H9 (cell line): ENCODE data around the gene HECW1. TPM values are rescaled to one million over a fixed set of nuclear protein-coding genes. Genes with fewer than 3 reads are reported as not detected.

Experiments used
- DNase-seq: peaks from one replicate; pipeline ENCODE4 v3.0.0-alpha.2; 2017
- H2AFZ ChIP-seq: one replicate; pipeline ENCODE4 v1.6.1; 2013; ENCODE audit warnings: mild to moderate bottlenecking, low read length, control low read depth, moderate library complexity
- H2AK5ac ChIP-seq: 2 replicates; pipeline ENCODE4 v1.6.1; 2013; ENCODE audit warnings: low read length, control low read depth, mixed read lengths; ENCODE audit not compliant: insufficient read length
- H2BK120ac ChIP-seq: one replicate; pipeline ENCODE4 v1.6.1; 2013; ENCODE audit warnings: low read depth, mild to moderate bottlenecking, low read length, control low read depth, inconsistent platforms; ENCODE audit not compliant: poor library complexity, severe bottlenecking
- H2BK12ac ChIP-seq: 2 replicates; pipeline ENCODE4 v1.6.1; 2013; ENCODE audit warnings: low read length, control low read depth, mixed read lengths, low read depth; ENCODE audit not compliant: insufficient read length
- H2BK15ac ChIP-seq: 2 replicates; pipeline ENCODE4 v1.6.1; 2013; ENCODE audit warnings: low read depth, low read length, control low read depth
- H2BK20ac ChIP-seq: one replicate; pipeline ENCODE4 v1.6.1; 2013; ENCODE audit warnings: low read depth, mild to moderate bottlenecking, low read length, control low read depth, inconsistent platforms; ENCODE audit not compliant: poor library complexity, severe bottlenecking
- H2BK5ac ChIP-seq: 2 replicates; pipeline ENCODE4 v1.6.1; 2013; ENCODE audit warnings: low read length, control low read depth, mixed read lengths; ENCODE audit not compliant: insufficient read length
- H3K14ac ChIP-seq: 2 replicates; pipeline ENCODE4 v1.6.1; 2013; ENCODE audit warnings: low read length, control low read depth; ENCODE audit not compliant: insufficient read depth
- H3K18ac ChIP-seq: 2 replicates; pipeline ENCODE4 v1.6.1; 2013; ENCODE audit warnings: low read depth, mild to moderate bottlenecking, mixed read lengths, low read length, control low read depth; ENCODE audit not compliant: insufficient read length
- H3K23ac ChIP-seq: 2 replicates; pipeline ENCODE4 v1.6.1; 2013; ENCODE audit warnings: low read length, control low read depth, mixed read lengths, low read depth; ENCODE audit not compliant: insufficient read length
- H3K23me2 ChIP-seq: 2 replicates; pipeline ENCODE4 v1.6.1; 2013; ENCODE audit warnings: low read depth, mild to moderate bottlenecking, mixed read lengths, low read length, control low read depth; ENCODE audit not compliant: insufficient read length, poor library complexity, severe bottlenecking
- H3K27ac ChIP-seq: 2 replicates; pipeline ENCODE4 v1.5.1; 2013; ENCODE audit warnings: low read length, control low read depth, mixed read lengths, low read depth; ENCODE audit not compliant: insufficient read length
- H3K27me3 ChIP-seq: 2 replicates; pipeline ENCODE4 v1.6.1; 2013; ENCODE audit warnings: low read length, control low read depth, inconsistent platforms; ENCODE audit not compliant: insufficient read depth
- H3K4ac ChIP-seq: 2 replicates; pipeline ENCODE4 v1.6.1; 2013; ENCODE audit warnings: low read depth, mild to moderate bottlenecking, control low read depth, inconsistent platforms, low read length, moderate library complexity
- H3K4me1 ChIP-seq: 2 replicates; pipeline ENCODE4 v1.6.1; 2013; ENCODE audit warnings: low read length, control low read depth, inconsistent platforms; ENCODE audit not compliant: insufficient read depth
- H3K4me2 ChIP-seq: 2 replicates; pipeline ENCODE4 v1.6.1; 2013; ENCODE audit warnings: low read length, control low read depth, mixed read lengths; ENCODE audit not compliant: insufficient read length, insufficient read depth
- H3K56ac ChIP-seq: 2 replicates; pipeline ENCODE4 v1.6.1; 2013; ENCODE audit warnings: low read depth, mild to moderate bottlenecking, mixed read lengths, low read length, control low read depth; ENCODE audit not compliant: insufficient read length
- H3K79me1 ChIP-seq: 2 replicates; pipeline ENCODE4 v1.6.1; 2013; ENCODE audit warnings: low read depth, mild to moderate bottlenecking, moderate library complexity, low read length, control low read depth, inconsistent platforms; ENCODE audit not compliant: insufficient read depth, poor library complexity, severe bottlenecking
- H3K79me2 ChIP-seq: 2 replicates; pipeline ENCODE4 v1.6.1; 2013; ENCODE audit warnings: low read length, control low read depth, inconsistent platforms; ENCODE audit not compliant: insufficient read depth
- H3K9ac ChIP-seq: 2 replicates; pipeline ENCODE4 v1.6.1; 2013; ENCODE audit warnings: low read length, control low read depth, mixed read lengths; ENCODE audit not compliant: insufficient read length; ENCODE audit errors: extremely low read depth
- H3K9me3 ChIP-seq: one replicate; pipeline ENCODE4 v1.6.1; 2013; ENCODE audit warnings: low read depth, low read length, inconsistent platforms; ENCODE audit not compliant: control insufficient read depth
- H3T11ph ChIP-seq: one replicate; pipeline ENCODE4 v1.6.1; 2013; ENCODE audit warnings: mild to moderate bottlenecking, low read length, control low read depth, inconsistent platforms
- H4K20me1 ChIP-seq: one replicate; pipeline ENCODE4 v1.6.1; 2013; ENCODE audit not compliant: control insufficient read depth, insufficient read length, insufficient read depth
- H4K5ac ChIP-seq: 2 replicates; pipeline ENCODE4 v1.6.1; 2013; ENCODE audit warnings: low read depth, mild to moderate bottlenecking, mixed read lengths, low read length, control low read depth; ENCODE audit not compliant: insufficient read length
- H4K8ac ChIP-seq: replicated peaks from 2 replicates; pipeline ENCODE4 v1.6.1; 2013; ENCODE audit warnings: low read length, control low read depth, mixed read lengths, low read depth; ENCODE audit not compliant: insufficient read length
- H4K91ac ChIP-seq: 2 replicates; pipeline ENCODE4 v1.6.1; 2013; ENCODE audit warnings: low read depth, mild to moderate bottlenecking, moderate library complexity, mixed read lengths, low read length, control low read depth; ENCODE audit not compliant: insufficient read length
- H3K27ac Mint-ChIP-seq, 3 experiments: 2 replicates in 2 of 3; 3 replicates in 1 of 3; pipeline ENCODE4 v1.8.0; 2020 to 2021; ENCODE audit warnings: mixed read lengths in 3 of 3, mild to moderate bottlenecking in 1 of 3, moderate library complexity in 1 of 3
- H3K27me3 Mint-ChIP-seq: 2 replicates; pipeline ENCODE4 v1.8.0; 2021; ENCODE audit warnings: low read depth, mild to moderate bottlenecking, moderate library complexity, mixed read lengths
- H3K36me3 Mint-ChIP-seq, 3 experiments: 2 replicates in 2 of 3; 3 replicates in 1 of 3; pipeline ENCODE4 v1.8.0; 2020 to 2021; ENCODE audit warnings: low read depth in 3 of 3, mixed read lengths in 3 of 3; ENCODE audit not compliant: insufficient read depth in 1 of 3
- H3K4me1 Mint-ChIP-seq, 2 experiments: 2 replicates each; pipeline ENCODE4 v1.8.0; 2020; ENCODE audit warnings: mixed read lengths in 2 of 2
- H3K4me3 Mint-ChIP-seq, 2 experiments: 2 replicates in 1 of 2; 3 replicates in 1 of 2; pipeline ENCODE4 v1.8.0; 2020 to 2021; ENCODE audit warnings: mild to moderate bottlenecking in 2 of 2, mixed read lengths in 2 of 2, moderate library complexity in 1 of 2
- H3K9me3 Mint-ChIP-seq, 2 experiments: 2 replicates in 1 of 2; 3 replicates in 1 of 2; pipeline ENCODE4 v1.8.0; 2020; ENCODE audit warnings: mild to moderate bottlenecking in 2 of 2, mixed read lengths in 2 of 2, moderate library complexity in 1 of 2
- CTCF ChIP-seq: fragments of 200-600 bp; sonication (generic); conservative IDR thresholded peaks from 3 replicates; pipeline ENCODE4 v1.8.0; 2021; ENCODE audit warnings: antibody characterized with exemption, mild to moderate bottlenecking
- WGBS: extraction: QIAGEN DNeasy Blood & Tissue Kit; methylation state at CpG from one replicate; pipeline ENCODE4 v1.1.7; 2013; ENCODE audit warnings: missing lambda C conversion rate, low lambda C conversion rate, mixed read lengths; ENCODE audit not compliant: insufficient read length; ENCODE audit errors: extremely low coverage; 5-methylcytosine and 5-hydroxymethylcytosine counted together
- total RNA-seq: library from RNA; stranded (reverse); gene quantifications from 2 replicates; pipeline ENCODE4 v1.2.1, GENCODE V29; 2021

Gene HECW1
- total RNA-seq, 1 experiment from 2014 or later: 5.0 TPM

GRCh38 chr7:43609097-43609496 lies 496.6 kb downstream of the HECW1 start:
- Histone ChIP-seq H3K27ac (no peak overlapping the region), H3K27me3 (no peaks in the 10 kb centered on the region), H3K14ac (no peak overlapping the region), H4K91ac (no peak overlapping the region), H4K20me1 (no peaks in the 10 kb centered on the region), H3K4ac (no peak overlapping the region), H4K5ac (no peak overlapping the region), H2BK120ac (no peak overlapping the region), H3K56ac (no peak overlapping the region), H4K8ac (no peak overlapping the region), H3K4me2 (no peak overlapping the region), H3K9me3 (no peaks in the 10 kb centered on the region), H2BK5ac (no peak overlapping the region), H3T11ph (no peak overlapping the region), H3K9ac (peak overlapping the region; percentile 8), H2AFZ (no peak overlapping the region), H3K79me1 (no peaks in the 10 kb centered on the region), H2BK20ac (no peak overlapping the region), H2AK5ac (no peak overlapping the region), H2BK12ac (no peak overlapping the region), H3K4me1 (no peaks in the 10 kb centered on the region), H3K79me2 (peaks cover 2% of the 10 kb centered on the region; the same call in 1 of the 2 replicates), H3K18ac (no peak overlapping the region), H3K23me2 (no peaks in the 10 kb centered on the region), H3K23ac (no peak overlapping the region), H2BK15ac (no peak overlapping the region)
- H3K27me3 Mint-ChIP-seq: no peaks in the 10 kb centered on the region
- DNase-seq: no peak
- no peaks in the 10 kb centered on the region; a peak in 1 of 4 replicates for H3K4me1 Mint-ChIP-seq
- H3K4me3 Mint-ChIP-seq: no peak overlapping the region
- peaks cover 6 to 22% (median 22%) of the 10 kb centered on the region in 3 experiments; a peak in 6 of 7 replicates for H3K36me3 Mint-ChIP-seq
- no CpG with 5 or more reads among the region's 2 CpGs for WGBS
- H3K27ac Mint-ChIP-seq: no peak overlapping the region
- no peak for TF ChIP-seq CTCF
- peaks cover 5 to 8% of the 10 kb centered on the region in 2 experiments; a peak in 3 of 5 replicates for H3K9me3 Mint-ChIP-seq
